Measurements from ENCODE around the gene NR3C2.

NR3C2 gene

DNA sequence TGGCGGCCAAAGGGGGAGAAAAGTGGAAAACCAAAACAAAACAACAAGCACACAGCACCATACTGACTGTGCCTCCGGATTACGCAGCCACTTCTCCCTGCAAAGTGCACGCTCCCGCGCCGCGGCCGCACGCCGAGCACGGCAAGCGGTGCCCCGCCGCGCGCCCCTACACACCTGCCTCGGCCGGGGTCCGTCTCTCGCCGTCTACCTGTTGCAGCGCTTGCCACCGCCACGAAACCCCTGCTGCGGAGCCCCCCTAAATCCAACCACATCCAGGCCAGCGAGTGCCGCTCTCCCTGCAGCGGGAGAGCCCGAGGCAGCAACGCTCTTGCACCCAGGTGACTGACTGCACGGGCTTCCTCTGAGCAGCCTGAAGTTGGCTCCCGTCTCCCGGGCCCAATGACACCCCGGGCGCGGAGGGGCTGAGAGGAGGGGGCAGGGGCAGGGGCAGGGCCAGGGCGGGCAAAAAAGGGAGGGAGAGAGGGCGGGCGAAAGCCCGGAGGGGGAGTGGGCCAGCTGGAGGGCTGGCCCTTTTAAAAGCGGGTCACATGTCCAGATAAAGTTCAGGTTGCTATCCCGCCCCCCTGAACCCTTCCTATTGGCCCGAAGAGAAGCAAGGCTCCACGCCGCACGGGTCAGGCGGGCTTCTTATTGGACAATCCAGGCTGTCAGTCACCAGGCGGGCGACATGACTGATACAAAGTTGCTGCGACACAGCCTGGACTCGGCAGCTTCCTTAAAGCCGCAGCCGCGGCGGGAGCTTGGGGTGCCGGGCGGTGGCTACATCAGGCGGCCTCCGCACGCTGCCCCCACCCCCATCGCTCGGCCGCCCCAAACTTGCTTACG is at the start of gene NR3C2:
NR3C2 (minus strand) TSS at position 429 of the 846 bp plus-strand sequence.
- DNase-seq = peak; percentile 50

DNA sequence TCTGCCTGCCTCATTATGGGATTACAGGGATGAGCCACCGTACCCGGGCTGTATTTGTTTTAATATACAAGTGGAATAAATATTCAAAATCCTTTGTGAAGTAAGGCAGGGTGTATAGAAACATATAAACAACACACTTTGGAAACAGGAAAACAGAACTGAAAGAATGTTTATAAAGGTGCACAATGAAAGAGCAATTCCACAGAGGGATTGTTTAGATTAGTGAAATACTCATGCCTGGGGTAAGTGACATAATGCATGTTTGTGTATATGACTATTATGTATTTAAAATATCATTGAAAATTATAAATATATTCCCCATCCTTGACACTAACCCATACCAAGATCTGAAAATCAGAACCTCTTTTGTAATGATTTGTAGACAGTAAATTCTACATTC is 45.0 kb upstream of the NR3C2 start:
- DNase-seq = no peak

DNA sequence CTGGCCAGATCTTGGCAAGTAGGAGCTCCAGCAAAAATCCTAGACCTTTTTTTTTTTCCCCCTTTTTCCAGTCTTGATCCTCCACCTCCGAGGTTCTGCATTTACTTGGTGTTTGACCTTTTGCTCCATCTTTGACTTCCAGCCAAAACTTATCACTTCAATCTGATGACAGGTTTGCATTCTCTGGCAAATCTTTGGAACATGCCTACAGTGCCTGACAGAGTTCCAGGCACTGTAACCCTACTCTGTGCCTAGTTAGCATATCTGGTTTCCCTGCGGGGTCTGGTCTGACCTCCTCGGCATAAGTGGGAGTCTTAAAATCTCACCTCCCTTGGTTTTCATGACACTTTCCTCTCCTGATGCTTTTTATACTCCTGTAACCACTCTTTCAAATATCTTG is 39.4 kb upstream of the NR3C2 start:
- DNase-seq = no peak

DNA sequence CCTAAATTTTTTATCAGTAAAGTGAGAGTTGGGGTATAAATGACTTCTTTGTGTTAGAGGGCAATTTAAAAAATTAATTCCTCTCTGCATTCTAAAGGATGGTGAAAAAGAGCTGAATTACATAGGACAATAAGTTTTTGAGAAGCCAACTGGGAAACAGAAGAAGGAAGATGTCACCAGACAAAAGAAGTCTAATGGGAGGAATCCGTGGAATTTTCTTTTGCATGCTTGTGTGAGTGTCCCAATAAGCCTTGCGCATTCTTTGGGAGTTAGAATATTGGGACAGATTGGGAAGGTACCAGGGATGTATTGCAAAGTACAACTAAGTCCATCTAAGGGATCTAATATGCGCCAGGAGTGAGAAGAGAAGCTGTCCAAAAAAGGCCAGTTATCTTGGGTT is 35.1 kb upstream of the NR3C2 start:
- no peak for DNase-seq

DNA sequence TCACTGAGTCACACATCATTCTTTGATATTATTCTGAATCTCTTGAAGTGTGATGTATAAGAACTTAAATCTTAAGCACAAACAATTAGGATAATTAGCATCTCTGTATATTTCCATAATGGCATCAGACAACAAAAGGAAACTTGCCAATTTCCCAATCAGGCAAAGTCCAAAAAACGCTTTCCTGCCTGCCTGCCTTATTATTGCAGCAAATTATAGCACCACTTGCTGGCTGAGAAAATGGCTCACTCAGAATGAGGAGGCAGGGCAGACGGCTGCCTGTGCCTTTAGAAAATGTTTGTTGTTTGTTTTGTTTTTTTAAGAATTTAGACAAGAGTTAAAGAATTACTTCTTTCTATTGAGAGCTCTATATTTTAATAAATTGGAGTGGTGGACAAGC is 27.7 kb upstream of the NR3C2 start:
- no peak for DNase-seq

DNA sequence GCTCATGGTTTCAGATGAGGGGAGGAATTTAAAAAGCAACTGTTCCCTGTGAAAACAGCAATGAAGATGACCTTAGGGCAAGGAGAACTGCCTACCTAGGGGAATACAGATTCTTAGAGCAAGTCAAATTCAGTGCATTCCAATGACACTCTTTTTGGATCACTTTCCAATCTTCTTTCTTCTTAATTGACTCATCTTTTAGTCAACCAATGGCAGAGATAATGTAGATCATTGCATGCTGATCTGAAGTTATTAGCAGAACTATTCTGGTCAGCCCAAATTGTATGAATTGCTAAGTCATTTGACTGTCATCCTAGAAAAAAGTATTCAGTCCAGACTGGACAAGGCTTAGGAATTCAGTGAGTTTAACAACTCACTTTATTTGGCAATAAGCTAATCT is 12.6 kb upstream of the NR3C2 start:
- DNase-seq = no peak

DNA sequence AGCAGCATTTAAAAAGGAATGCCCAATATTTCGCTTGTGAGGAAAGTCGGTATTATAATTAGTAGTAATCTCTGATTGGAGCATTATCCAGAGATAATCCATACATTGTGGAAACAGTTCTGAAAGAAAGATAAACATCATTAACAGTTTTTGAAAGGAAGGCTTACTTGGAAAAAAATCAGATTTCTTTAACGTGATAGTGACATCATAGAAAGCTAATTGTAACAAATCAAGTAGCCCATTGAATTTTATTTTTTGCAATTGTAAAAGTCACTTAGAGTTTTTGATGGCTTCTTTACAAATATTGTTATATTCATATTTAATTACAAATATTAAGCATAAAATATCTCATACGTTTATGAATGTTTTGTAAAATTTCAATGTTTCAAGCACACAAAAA is 11.6 kb upstream of the NR3C2 start:
- DNase-seq = no peak

DNA sequence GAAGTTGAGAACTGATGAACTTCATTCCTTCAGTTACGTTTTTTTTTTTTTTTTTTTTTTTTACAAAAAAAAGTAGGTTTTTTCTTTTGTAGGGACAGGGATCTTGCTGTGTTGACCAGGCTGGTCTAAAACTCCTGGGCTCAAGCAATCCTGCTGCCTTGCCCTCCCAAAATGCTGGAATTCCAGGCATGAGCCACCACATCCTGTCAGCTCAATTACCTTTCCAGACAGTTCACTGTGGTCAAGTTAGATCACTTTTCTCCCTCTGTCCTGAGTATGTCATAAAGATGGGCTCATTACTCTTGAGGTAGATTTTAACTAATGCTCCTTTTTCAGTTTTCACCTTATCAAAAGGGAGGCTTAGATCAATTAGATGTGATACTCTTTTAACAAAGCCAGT is 10.8 kb upstream of the NR3C2 start:
- DNase-seq = no peak

DNA sequence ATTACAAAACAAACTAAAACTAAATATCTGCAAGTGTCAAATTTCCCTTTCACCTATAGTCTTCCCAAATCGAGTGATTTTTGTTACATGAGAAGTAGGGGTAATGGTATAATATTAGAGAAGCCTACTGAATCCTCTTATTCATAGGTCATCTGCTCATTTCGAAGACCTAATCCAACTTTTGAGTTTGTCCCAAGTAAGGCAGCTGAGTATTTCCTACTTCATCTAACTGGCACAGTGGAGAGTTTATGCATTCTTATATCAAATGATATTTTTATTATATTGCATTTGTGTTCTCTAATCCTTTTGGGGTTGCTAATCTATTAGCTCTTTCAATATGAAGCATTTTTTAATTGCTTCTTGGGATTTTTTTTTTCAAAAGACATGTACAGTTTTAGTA is 7.7 kb upstream of the NR3C2 start:
- DNase-seq = no peak

DNA sequence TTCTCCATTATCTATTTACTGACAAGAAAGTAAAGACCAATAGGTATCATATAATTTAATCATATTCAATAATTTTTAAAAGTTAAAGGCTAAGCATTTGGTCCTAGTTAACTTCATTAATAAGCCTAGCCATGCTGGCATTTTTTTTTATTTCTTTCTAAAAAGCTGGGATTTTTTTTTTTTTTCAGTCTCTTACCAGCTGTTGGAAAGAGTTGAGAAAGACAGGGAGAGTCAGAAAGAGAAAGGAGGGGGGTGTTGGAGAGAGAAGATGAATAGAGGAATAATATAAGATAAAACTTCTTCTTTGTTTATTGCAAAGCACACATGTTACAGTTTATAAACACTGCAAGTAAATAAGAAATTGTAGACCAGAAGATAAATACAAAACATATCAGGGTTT is 5.9 kb upstream of the NR3C2 start:
- DNase-seq = no peak

DNA sequence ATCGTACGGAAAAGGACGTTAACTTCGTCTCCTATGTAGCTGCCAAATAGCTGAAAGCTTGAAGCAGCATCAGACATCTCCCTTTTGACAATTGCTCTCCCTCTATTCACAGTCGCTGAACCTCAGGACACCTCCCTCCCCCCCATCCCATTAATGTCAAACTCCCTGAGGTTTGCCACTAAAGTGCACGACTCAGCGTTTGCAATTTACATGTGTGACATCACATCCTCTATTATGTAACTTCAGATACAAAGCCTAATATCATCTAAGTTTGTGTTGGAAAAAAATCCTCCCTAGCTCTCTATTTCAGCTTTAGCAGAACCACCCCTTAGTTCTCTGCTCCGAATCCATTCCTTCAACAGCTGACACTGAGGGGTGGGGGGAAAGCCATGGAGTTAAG is 5.5 kb upstream of the NR3C2 start:
- no peak for DNase-seq

DNA sequence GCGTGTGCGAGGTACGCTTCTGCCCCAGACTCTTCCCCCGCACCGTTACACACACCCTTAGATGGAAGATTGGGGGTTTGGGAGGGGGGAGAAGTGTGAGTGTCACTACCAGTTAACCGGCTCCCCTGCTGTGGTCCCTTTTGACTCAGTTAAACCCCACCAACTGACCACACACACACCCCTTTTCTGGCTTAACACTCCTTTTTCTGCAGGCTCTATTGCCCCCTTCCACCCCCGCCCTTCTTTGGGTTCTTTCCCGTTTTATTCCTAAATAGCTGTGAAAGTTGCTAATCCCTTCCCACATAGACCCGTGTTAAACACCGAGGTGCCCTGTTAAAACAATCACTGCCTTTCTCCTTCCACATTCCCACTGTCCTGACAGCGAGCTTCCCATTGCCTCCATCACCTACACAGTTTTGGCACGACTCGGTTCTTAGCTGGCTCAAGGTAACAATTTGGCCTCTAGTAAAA is 3.7 kb upstream of the NR3C2 start:
- no peak for DNase-seq

DNA sequence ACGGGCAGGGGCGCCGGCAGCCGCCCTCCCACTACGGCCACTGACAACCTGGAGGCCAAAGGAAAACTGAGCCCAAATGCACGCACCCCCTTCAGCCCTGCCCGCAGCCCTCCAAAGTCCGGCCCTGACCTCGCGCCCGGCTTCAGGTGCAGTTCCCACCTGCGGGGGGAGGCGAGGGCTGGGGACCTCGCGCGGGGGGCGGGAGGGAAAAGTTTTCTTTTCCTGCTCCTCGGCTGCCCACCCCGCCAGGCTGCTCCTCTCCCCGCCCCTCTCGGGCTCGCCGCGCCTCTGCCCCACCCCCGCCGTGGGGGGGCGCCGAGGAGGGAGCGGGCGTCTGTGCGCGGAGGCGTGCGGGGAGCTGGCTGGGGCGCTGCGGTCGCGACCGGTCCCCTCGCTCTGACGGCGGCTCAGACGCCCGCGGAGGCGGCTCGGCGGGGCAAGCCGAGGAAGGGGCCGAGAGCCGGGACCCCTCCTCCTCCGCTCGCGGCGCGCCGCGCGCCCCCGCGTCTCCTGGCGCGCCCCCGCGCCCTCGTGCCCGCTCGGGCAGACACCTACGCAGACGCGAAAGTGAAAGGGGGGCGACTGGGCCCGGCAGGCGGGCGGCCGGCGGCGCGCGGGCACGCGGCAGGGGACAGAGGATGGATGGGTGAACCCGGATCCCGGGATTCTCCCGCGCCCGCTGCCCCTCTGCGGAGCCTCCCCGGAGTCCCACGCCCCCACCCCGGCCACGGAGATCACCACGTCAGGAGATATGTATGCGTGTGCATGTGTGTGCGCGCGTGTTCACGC is 3.1 kb upstream of the NR3C2 start:
- no peak for DNase-seq

DNA sequence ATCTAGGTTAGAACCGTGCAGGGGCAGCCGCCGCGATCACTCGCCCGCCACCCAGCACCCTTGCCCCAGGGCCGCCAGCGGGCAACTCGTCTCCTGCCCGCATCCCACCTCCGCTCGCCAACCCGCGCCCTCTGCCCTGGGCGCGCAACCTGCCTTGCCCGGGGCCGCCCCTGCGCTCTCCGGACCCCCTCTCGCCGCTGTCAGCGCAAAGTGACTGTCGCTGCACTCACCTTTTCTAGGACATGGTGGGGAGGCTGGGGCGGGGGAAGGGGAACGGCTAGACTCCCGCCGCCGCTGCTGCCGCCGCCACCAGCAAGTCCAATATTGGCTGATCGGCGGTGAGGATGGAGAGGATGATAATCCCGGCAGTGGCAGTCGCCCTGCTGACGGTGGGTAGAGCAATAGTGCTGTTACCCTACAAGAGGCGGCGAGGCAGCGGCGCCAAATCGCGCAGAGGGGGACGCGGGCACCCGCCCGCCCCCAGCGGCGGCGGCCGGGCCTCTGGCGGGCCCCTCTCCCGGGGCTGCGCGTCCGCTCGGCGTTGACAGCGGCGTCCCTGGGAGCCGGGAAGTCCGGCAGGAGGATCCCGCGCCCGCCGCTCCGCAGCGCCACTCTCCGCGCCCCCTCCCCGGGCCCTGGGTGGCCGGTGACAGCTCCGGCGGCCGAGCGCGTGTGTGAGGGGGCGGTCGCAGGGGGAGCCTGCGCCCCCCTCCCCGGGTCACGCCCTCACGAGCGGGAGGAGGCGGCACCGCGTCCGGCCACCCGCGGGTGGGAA is 2.3 kb upstream of the NR3C2 start:
- no peak for DNase-seq

DNA sequence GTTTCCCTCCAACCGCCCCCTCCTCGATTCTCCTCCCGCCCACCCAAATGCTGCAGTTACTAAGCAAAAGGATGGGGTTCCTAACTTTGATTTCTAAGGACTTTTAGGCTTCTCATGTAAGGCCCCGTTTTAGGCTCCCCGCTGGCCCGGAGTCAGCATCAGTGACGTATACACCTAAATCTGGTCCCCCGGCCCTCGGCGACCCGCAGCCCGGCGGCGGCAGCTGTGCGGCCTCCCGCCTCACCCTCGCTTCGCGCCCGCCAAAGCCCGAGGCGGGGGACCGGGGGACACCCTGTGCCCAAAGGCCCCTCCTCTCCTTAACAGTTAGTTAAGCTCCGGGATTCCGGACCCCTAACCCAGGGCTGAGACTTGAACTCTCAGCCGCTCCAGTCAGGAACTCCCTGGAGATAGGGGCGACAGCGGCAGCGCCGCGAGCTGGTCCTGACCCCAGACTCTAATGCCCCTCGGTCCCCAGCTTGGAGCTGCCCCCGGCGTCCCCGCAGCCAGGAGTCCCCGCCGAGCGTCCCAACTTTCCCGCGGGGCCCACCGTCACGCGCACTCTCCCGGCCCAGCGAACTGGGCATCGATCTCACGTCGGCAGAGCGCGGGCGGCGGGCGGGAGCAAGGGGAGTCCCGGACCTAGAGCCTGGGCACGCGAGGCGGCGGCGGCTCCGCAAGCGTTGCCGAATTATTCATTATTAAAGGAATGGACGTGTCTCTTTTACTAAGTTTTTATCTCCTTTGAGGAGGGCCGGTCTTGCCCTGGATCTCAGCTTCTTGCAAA is 1.5 kb upstream of the NR3C2 start:
- no peak for DNase-seq

DNA sequence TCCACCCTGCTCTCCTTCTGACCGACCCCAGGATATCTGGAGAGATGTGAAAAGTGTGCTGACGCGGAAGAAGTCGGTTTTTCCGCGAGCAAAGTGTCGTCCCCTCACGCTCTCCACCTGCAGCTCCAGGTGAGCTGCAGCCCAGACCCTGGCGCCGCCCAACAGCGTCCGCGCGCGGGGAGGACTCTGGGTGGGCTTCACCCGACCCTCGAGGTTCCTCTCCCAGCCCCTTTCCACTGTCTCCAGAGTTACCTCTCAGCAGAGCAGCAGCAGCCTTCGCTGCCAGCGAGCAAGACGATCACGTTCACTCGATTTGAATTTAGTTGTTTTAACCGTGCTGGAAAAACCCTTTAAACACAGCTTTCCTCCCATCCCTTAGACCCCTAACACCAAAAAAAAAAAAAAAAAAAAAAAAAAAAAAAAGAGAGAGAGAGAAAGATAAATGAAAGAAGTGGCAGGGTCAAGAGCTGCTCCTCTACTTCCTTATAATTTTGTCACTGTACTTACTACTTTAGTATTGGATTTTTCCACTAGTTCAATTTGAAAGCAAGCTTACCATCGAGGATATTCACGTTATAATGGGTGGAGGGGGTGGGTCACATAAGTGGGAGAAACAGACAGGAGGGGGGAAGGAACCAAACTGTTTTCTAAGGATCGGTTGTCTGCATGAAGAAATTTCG is 758 bp upstream of the NR3C2 start:
- no peak for DNase-seq

DNA sequence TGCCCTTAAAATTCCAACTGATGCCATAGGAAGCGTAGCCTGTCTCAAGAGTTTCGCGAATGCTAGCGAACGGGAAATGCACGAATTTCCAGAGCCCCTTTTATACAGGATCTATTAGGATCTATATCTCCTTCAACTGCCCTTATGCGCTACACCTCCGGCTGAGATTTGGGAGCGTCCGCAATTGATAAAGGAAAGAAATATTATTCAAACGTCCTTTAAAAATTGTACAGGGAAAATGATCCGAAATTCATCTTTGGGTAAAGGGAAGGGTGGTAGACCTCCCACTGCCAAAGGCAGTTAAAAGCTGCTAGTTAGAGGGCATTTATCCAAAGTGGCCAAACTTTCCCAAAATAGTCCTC is 609 bp downstream of the NR3C2 start:
- DNase-seq = no peak

DNA sequence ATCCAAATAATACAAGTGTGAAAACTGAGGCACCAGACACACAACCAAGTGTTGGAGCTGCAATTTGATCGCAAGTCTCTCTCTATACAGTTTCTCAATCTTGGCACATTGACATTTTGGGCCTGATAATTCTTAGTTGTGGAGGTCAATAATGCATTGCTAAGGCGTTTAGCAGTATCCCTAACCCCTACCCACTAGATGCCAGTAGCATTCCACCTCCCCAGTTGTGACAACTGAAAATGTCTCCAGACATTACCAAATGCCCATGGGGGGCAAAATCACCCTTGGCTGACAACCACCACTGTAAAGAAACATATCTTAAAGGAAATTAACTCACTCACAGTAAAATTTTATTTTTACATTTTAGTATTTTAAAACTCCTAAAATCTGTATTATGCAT is 4.2 kb downstream of the NR3C2 start:
- no peak for DNase-seq

DNA sequence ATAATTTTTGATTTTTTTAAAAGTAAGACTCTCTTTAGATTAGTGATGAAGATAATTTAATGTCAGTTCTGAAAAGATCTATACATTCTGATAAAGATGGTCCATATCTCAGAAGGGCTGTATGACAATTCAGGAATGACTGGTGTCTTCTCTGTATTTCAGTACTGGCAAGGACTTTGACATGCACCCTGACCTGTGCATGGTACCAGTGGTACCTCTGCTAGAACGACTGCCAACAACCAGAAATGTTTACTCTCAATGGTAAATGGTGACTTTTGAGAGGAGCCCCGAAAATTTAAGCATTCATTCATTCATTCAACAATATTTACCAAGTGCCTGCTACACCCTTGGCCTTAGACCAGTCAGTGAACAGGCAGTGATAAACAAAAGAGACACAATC is 4.8 kb downstream of the NR3C2 start:
- no peak for DNase-seq

DNA sequence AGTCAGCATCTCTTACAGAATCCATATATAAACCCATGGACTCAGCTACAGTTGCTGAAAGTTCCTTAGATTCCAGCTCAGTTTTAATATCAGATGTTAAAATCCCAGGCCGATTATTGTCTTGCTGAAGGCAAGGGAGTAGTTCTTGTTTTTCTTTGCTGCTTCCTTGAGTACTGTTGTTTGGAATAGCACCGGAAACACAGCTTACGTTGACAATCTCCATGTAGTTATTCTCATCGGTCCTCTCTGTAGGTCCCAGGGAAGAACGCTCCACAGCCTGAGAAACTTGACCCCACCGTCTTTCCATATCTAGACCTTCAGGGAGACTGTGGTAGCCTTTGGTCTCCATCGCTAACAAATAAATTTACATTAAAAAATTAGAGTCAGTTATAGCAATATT is 5.7 kb downstream of the NR3C2 start:
- DNase-seq = no peak

DNA sequence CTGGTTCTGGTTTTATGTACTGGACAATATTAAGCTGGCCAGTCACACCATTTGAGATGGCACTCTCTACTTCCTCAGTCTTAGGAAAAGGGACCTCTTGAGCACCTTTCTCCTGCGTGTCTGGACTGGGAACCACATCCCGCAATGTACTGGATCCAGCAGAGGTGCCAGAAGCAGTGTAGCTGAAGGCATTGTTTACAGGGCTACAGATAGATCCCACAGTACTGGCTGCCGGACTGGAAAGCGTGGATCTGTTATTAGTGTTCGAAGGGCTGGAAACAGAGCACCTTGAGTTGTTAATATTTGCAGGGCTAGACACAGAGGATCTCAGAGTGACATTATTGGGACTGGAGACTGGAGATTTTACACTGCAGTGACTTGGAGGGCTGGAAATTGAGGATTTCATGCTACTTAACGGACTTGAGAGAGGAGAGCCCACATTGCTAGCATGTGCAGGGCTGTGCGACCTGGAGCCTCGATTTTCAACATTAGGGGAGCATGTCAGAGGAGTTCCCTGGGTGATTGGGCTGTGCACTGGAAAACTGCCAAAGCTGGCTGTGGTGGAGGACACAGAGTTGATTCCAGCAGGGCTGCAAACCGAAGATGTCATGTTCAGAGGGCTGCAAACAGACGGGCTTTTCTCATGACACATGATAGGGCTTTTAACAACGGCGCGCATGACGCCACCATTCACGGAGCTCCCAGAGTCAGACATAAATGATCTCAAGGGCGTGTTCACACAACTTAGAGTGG is 6.4 kb downstream of the NR3C2 start:
- no peak for DNase-seq
